ENCODE results near the gene SIM1.

SIM1 gene

DNA sequence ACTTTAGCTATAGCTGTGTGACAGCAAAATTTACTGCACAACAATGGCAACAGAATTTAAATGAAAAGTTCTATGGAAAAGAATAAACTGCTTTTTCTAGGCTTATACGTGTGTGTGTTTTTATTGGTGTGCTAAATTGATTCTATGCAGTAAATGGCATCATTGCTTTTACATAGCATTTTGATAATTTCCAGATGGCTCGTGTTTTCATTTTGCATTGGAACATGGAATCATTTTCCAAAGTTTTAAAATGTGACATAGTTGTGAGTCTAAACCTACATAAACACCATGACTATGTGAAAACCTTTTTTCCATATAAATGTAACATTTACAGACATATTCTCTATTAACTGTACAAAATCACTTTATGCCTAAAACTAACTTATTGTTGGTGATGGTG is 127.8 kb downstream of the SIM1 start:
- H2BK15ac ChIP-seq (ENCODE audit: low read length), result no peak overlapping the region
- H4K8ac ChIP-seq (ENCODE audit: low read depth, low read length), result no peak overlapping the region
- peaks cover 0 to 2% of the 10 kb centered on the region in 2 donors for H3K36me3 ChIP-seq (replicated peaks in 1 of 2; ENCODE audit: control insufficient read depth in 2 of 2, insufficient read depth in 2 of 2, low read length in 2 of 2)
- no peak overlapping the region for H3K27ac ChIP-seq (replicated peaks; ENCODE audit: low read length)
- no peaks in the 10 kb centered on the region for H3K79me1 ChIP-seq (ENCODE audit: low read depth, low read length)
- H2BK5ac ChIP-seq (ENCODE audit: low read length), result no peak overlapping the region
- H3K9ac ChIP-seq (ENCODE audit: low read depth, low read length, poor library complexity), result no peak overlapping the region
- H3K23ac ChIP-seq (ENCODE audit: low read depth, low read length, poor library complexity), result no peak overlapping the region
- H2BK120ac ChIP-seq (ENCODE audit: low read depth, low read length), result no peak overlapping the region
- H3K4me2 ChIP-seq (ENCODE audit: insufficient read depth, low read length, poor library complexity, severe bottlenecking), result no peak overlapping the region
- no peaks in the 10 kb centered on the region for H3K27me3 ChIP-seq (ENCODE audit: control insufficient read depth in 3 of 3, insufficient read depth in 3 of 3, low read depth in 1 of 3, low read length in 3 of 3)
- H2BK12ac ChIP-seq (ENCODE audit: low read length), result no peak overlapping the region
- H3K9me3 ChIP-seq (replicated peaks in 1 of 2; ENCODE audit: control insufficient read depth in 2 of 2, insufficient read depth in 1 of 2, low read depth in 1 of 2, low read length in 2 of 2), result no peaks in the 10 kb centered on the region
- no CpG with 5 or more reads among the region's 2 CpGs for WGBS, 2 donors (ENCODE audit: extremely low coverage in 2 of 2, insufficient read length in 2 of 2, insufficient replicate concordance in 1 of 2)
- no peak overlapping the region for H3K14ac ChIP-seq (ENCODE audit: low read length)
- H3K4me3 ChIP-seq (ENCODE audit: low read length in 2 of 2), result no peak overlapping the region
- H3K4ac ChIP-seq (ENCODE audit: low read length), result no peak overlapping the region
- DNase-seq (ENCODE audit: low spot score), result no peak
- no peak overlapping the region for H4K91ac ChIP-seq (ENCODE audit: low read depth, low read length, poor library complexity)
- no peak overlapping the region for H2AFZ ChIP-seq (ENCODE audit: low read length)
- no peaks in the 10 kb centered on the region for H3K4me1 ChIP-seq (ENCODE audit: control insufficient read depth in 2 of 2, insufficient read depth in 1 of 2, low read depth in 1 of 2, low read length in 2 of 2)
- H2AK5ac ChIP-seq (ENCODE audit: low read depth, low read length), result no peak overlapping the region
- H3K18ac ChIP-seq (ENCODE audit: low read length), result no peak overlapping the region

DNA sequence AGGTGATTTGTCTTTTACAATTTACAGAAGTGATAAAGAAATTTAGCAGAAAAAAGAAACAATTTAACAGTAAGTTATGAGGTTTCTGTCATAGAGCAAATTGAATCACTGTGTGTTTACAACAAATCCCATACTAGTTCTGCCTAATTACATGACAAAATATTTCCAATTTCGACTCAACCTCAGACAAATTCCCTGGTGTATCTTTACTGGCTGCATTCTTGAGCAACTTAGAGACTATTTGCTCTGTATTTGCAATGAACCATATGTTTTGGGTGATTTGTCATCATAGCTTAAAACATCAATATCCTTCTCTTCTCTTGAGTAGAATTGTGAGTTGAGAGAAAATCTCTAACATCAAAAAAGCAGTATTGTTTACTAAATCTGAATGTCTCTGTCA is 128.7 kb downstream of the SIM1 start:
- no peaks in the 10 kb centered on the region for H3K4me1 ChIP-seq (ENCODE audit: control insufficient read depth in 2 of 2, insufficient read depth in 1 of 2, low read depth in 1 of 2, low read length in 2 of 2)

More for the DNA sequence above, 128.7 kb downstream of the SIM1 start:
- H3K9ac ChIP-seq (ENCODE audit: low read depth, low read length, poor library complexity), result no peak overlapping the region
- WGBS, 2 donors (ENCODE audit: extremely low coverage in 2 of 2, insufficient read length in 2 of 2, insufficient replicate concordance in 1 of 2), result no CpG with 5 or more reads among the region's 1 CpG
- no peaks in the 10 kb centered on the region for H3K27me3 ChIP-seq (ENCODE audit: control insufficient read depth in 3 of 3, insufficient read depth in 3 of 3, low read depth in 1 of 3, low read length in 3 of 3)
- H3K4me2 ChIP-seq (ENCODE audit: insufficient read depth, low read length, poor library complexity, severe bottlenecking), result no peak overlapping the region
- H3K79me1 ChIP-seq (ENCODE audit: low read depth, low read length), result no peaks in the 10 kb centered on the region
- no peak overlapping the region for H3K27ac ChIP-seq (replicated peaks; ENCODE audit: low read length)
- H3K14ac ChIP-seq (ENCODE audit: low read length), result no peak overlapping the region
- H3K23ac ChIP-seq (ENCODE audit: low read depth, low read length, poor library complexity), result no peak overlapping the region
- DNase-seq (ENCODE audit: low spot score), result no peak
- H4K91ac ChIP-seq (ENCODE audit: low read depth, low read length, poor library complexity), result no peak overlapping the region
- no peak overlapping the region for H2BK12ac ChIP-seq (ENCODE audit: low read length)
- peaks cover 0 to 2% of the 10 kb centered on the region in 2 donors for H3K36me3 ChIP-seq (replicated peaks in 1 of 2; ENCODE audit: control insufficient read depth in 2 of 2, insufficient read depth in 2 of 2, low read length in 2 of 2)
- H2BK15ac ChIP-seq (ENCODE audit: low read length), result no peak overlapping the region
- H3K9me3 ChIP-seq (replicated peaks in 1 of 2; ENCODE audit: control insufficient read depth in 2 of 2, insufficient read depth in 1 of 2, low read depth in 1 of 2, low read length in 2 of 2), result no peaks in the 10 kb centered on the region
- no peak overlapping the region for H3K4ac ChIP-seq (ENCODE audit: low read length)
- no peak overlapping the region for H2BK120ac ChIP-seq (ENCODE audit: low read depth, low read length)
- no peak overlapping the region for H3K4me3 ChIP-seq (ENCODE audit: low read length in 2 of 2)
- no peak overlapping the region for H3K18ac ChIP-seq (ENCODE audit: low read length)
- no peak overlapping the region for H2AFZ ChIP-seq (ENCODE audit: low read length)
- H2AK5ac ChIP-seq (ENCODE audit: low read depth, low read length), result no peak overlapping the region
- H4K8ac ChIP-seq (ENCODE audit: low read depth, low read length), result no peak overlapping the region
- H2BK5ac ChIP-seq (ENCODE audit: low read length), result no peak overlapping the region
